GM19455 (cell line): ENCODE results near the gene CAPN14.
"Not testable (repeated sequence)": the region's sequence is repeated elsewhere in the genome, so short reads cannot be mapped to it uniquely, and the experiment has no call there.

Experiments
- ATAC-seq: cut with Tn5 transposase; IDR thresholded peaks from one replicate; pipeline ENCODE4 v1.9.1; 2021; ENCODE audit not compliant: unreplicated experiment

Gene CAPN14

DNA sequence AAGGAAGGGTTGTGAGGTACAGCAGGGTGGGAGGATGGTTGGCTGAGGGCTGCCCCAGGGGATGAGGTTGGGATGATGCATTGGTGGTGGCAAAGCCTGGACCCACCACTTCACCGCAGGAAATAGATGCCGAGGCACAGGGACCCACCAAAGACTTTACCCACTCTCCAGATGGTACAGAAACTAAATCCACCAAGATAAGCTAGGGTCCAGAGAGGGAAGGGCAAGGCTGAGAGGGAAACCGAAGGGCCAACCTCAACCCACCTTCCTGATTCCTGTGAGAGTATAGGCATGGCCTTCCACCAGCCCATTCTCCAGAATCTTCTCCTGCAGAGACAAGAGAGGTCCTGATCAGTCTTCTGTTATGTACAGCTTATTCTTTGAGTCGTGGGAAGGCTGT lies 18.1 kb downstream of the CAPN14 start:
- no peak for ATAC-seq

DNA sequence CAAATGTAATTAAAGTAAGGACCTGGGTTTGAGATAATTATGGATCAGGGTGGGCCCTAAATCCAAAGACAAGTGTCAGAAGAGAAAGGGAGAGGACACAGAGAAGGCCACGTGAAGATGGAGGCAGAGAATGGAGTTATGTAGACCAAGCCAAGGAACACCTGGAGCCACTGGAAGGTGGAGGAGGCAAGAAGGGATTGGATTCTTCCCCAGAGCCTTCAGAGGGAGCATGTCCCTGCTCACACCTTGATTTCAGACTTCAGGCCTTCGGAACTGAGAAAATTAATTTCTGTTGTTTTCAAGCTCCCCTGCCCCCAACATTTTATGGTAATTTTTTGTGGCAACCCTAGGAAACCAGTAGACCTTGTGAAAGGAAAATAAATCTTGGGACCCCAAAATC lies 19.6 kb downstream of the CAPN14 start:
- no peak for ATAC-seq

DNA sequence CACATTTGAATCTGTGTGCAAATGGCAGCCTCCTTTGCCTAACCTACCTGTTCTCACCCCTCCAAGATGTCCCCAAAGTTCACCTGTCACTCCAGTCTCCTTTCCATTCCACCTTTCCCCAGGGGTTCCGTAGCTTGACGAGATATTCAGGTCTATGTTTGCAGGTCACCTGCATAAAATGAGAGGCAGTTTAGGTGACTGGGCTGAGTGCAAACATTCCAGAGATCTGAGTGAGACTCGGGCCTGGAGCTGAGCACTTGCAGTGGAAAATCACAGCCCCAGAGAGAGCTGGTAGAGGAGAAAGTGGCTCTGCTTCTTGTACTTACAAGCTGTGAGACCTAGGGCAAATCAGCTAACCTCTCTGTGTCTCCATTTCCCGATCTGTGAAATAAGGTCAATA lies 20.1 kb downstream of the CAPN14 start:
- ATAC-seq: no peak

DNA sequence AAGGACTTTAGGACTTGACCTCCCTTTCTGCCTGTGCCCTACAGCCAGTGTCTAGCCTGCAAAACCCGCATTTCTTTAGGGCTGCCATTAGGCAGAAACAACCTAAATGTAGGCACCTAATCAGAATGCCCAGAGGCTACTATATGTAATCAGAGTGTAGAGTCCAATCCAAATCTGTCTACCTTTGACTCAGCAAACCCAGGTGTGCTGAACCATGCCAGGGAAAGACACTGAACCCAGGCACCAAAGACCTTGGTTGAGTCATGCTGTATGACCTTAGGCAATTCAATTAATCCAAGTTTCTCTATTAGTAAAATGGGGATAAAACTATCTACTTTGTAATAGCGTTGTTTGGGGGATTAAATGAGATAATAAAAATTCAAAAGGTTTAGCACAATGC lies 20.7 kb downstream of the CAPN14 start:
- ATAC-seq: no peak

DNA sequence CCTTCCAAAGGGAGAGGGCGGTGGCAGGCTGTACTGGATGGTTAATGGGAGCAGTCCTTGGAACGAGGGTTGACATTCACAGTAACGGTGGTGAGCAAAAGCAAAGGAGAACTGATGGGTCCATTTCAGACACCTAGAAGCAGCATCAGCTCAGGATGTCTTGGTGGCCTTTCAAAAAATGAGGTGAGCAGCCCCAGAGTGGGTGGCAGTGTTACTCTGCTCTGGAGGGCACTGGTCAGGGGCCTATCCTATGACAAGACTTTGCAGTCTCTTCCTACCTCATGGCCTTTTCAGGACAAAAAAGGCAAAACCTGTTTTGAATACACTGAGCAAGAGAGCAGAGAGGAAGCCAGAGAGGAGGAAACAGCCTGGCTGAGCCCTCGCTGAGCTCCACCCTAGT lies 23.5 kb downstream of the CAPN14 start:
- no peak for ATAC-seq

DNA sequence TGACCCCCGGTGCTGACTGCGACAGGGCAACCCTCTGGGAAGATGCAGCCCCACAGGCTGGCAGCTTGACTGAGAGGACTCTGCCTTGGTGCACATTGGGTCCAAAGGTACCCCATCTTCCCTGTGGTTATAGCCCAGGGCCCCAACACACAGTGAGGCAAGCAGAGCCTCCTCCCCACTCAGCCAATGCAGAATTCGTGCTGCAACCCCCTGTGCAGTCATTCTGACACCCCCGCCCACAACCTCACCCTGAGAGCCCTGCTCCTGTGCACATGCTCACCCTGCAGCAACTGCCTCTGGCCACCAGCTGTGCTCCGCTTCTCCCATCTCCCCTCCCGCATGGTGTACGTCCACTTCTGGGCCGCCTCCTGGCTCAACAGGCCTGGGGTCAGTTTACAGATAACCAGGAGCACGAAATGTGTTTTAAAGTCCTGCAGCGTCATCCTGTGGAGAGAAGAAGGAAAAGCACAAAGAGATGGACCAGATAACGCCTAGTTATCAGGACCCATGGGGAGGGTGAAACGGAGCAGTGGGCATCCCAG lies 24.4 kb downstream of the CAPN14 start:
- ATAC-seq: no peak

DNA sequence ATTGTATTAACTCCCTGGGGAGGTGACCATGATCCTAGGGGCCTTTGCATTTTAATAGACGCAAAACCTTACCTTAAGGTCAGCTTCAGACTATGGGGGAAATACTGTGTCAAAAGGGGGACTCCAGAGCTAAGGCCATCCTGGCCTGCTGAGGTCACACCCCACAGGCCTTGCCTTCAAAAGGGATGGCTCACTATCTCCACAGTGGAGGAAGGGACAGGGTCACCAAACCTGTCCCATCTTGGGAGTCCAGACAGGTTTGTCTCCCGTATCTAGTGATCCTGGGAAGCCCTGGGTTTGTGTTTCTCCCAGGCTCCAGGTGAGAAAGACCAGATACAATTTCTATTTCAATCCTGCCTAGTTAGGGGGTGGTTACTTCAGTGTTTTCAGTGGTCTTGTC lies 24.9 kb downstream of the CAPN14 start:
- no peak for ATAC-seq

DNA sequence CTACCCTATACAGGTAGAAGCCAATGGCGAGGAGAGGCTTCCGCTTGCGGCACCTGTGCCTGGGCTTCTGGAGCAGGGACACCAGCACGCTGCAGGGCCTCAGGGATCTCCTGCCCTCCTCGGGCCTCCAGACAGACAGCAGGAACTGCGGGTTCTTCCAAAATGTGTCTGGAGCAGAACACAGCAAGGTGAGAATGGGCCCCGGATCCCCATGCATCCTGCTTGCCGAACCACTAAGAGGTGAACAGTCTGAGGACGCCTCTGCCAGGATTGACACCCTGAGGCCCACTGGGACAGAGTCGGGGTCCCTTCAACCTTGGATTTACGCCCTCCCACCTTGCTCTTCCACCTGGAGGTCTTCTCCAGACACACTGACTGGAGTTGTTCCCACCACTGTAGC lies 25.4 kb downstream of the CAPN14 start:
- ATAC-seq: no peak

DNA sequence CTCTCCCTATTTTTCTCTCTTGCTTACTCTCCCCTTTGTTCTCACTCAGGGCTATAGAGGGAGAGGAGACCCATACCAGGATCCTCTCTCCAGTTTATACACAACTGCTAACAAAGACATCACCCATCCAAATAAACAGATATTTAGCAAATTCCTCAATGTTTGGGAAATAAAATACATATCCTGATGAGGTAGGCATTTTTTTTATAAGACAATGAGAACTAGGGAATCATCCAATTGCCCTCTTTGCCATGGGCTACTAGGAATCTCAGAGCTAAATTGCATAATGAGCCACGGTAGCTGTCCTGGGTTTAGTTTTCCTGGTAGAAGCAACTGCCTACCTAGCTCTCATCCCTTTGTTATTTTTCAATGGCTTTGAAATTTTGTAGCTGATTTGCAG lies 27.1 kb downstream of the CAPN14 start:
- no peak for ATAC-seq

DNA sequence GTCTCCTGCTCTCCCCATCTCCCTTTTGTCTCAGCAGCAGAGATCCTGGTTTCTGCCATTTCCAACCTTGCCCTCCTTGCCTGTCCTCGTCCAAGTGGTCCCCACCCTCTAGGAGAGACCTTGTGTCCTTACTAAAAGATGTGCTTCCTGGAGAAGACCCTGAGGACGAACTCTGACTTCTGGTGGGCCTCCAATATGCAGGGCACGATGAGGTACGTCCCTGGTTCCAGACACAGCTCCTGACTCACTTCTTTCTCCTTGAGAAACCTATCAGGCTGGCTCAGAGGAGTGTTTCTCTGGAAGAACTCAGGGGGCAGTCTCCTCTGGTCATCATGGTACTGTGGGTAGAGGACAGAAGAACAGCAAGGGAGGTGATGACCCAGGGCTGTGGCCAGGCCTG lies 28.2 kb downstream of the CAPN14 start:
- ATAC-seq: no peak

DNA sequence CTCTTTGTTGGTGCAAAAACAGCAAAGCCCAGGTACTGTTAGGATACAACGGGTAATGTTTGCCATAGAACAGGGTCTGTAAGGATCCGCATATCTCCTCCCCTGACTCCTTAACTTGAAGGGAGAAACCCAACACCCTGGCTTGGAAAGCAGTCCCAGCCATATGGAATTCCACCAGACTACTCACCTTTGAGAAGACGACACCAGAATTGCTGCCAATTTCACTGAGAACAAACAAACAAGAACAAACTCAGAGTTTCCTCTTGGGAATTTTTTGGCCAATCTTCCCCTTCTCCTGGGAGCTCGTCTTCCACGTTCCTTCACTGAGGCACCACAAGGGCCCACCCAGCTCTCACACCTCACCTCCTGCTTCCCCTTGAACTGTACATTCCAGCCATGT lies 29.2 kb downstream of the CAPN14 start:
- no peak for ATAC-seq

DNA sequence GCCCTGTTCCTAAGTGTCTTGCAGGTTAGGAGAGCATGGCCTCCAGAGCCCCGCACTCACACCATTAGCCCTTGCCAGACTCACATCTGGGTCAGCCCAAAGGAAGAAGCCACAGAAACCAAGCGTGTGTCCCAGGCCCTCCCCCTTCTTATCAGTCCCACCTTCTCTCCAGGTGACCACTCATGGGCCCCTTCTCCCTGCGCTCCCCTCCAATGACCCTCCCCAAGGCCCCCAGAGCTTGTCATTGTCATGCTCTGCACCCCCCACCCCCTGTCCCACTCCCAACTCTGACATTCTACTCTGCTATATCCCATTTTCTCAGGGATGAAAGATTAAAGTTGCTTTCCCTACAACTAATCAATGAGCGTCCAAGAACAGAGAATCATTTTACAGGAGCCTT lies 30.1 kb downstream of the CAPN14 start:
- ATAC-seq: no peak

DNA sequence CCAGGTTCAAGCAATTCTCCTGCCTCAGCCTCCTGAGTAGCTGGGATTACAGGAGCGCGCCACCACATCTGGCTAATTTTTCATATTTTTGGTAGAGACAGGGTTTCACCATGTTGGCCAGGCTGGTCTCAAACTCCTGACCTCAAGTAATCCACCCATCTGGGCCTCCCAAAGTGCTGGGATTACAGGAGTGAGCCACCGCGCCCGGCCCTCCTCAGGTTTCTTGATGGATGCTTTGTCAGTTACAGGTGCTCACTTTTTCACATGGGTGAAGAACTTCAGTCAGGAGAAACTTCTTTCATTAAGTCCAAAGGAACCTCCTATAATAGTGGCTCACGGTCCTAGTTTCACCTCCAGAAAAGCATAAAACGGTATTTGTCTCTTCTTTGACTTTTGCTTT lies 33.3 kb downstream of the CAPN14 start:
- ATAC-seq: not testable (repeated sequence)

DNA sequence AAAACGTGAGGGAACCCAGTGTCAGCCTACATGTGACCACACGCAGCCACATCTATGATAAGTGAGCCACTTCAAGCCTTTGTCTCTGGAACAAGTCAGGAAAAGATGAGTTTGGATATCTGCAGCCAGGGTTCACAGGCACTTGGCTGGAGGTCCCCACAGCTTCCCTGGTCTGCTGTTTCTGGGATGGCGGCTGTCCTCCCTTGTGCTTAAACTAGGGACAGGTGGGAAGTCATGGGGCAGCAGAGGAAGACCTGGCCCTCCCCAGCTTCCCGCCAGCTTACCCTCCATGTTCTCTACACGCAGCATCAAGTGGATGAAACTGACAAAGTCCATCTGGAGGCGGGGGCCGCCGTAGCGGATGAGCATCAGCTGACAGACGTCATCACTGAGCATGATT lies 40.6 kb downstream of the CAPN14 start:
- no peak for ATAC-seq

DNA sequence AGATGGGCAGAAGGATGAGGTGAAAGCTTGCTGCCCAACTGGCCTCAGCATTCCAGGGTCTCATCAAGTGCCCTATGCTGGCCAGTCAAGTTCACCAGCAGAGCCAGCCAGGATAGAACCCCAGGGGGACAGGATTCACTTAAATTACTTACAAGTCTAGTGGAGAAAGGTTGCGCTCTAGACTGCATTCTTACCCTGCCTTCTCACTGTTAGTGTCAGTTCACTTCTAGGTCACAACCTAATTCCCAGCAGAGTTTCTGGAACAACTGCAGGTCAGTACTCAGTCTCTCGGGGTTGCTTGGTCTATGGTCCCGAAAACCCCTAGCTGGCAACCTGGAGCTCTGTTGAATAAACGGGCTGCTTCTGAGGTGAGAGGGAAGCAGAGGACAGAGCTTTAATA lies 46.2 kb downstream of the CAPN14 start:
- ATAC-seq: no peak

DNA sequence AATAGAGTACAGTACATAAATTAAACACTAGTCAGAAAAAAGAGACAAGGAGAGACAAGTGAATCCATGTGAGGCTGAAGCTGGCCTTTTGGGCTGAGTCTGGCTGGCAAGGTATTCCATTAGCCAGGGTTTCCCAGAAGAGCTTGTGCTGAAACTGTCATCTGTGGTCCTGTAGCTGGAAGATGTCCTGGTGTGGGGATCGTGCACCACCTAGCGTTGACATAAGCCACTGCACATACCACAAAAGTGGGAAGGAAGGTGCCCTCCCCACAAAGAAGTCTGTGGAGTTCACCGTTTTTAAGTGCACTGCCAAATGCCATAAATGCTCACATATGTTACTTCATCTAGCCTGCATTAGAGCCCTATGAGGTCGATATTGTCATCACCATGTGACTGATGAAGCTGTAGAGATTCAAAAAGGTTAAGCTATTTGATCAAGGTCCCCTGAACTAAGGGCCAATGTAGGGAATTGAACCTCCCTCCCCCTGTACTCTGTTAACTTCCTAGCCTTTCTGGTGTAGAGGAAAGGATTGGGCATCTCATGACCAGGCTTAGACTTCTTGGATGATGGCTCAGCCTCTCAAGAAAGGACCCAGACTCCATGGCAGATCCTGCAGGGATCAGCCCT lies 47.1 kb downstream of the CAPN14 start:
- peak; percentile 68 for ATAC-seq

DNA sequence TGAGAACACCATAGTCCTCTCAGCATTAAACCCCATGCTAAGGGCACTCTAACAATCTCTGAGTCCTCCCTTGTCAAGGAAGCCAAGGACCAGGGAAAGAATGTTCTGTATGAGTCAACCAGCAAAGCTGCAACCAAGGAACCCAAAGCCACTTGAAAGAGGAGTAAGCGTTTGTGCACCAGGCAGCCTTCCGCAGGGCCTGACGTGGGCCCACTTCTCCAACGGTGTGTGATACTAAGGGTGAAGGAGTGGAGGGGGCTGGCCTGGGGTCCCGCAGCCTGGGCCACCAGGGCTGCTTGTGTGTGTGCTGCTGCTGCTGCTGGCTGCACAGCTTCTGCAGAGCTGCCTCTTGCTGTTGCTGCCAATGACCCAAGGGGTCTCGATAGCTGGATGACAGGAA lies 49.0 kb downstream of the CAPN14 start:
- ATAC-seq: no peak

DNA sequence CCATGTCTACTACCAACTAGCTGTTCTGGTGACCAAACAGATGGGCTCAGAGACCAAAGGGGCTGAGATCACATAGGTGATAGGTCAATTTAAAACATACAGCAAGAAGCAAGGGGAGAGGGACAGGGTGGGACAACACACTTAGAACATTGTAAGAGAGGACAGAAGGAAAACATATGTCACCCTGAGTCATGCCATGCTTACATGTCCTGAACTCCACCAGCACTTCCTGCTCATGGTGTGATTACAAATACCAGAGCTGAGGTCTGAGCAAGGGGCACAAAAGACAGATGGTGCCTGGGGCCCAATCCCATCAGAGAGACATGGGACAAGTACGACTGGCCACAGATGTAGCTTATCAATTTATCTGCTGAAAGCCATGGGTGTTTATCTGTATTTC lies 50.4 kb downstream of the CAPN14 start:
- no peak for ATAC-seq

DNA sequence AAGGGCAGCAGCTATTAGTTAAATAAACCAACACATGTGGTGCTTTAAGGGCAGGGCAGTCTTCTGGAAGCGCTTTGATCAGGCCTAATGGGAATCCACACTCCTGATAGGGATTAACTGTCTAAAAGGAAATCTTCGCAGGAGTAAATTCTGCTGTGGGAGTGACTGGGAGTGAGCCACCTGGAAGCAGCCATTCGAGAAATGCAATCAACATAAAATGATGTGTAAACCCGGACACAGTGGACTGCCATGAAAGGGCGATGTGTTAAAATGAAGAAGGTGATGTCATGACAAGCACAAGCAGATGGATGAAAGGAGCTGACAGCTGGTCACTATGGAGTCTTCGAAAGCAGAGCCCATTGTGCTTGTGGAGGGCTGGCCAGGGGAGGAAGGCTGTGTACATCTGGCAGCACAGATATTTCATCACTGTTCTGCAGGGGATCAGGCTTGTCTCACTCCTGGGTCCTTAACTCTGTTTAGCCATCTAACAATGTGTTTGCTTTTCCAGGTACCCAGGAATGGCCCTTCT lies 54.2 kb downstream of the CAPN14 start:
- no peak for ATAC-seq

DNA sequence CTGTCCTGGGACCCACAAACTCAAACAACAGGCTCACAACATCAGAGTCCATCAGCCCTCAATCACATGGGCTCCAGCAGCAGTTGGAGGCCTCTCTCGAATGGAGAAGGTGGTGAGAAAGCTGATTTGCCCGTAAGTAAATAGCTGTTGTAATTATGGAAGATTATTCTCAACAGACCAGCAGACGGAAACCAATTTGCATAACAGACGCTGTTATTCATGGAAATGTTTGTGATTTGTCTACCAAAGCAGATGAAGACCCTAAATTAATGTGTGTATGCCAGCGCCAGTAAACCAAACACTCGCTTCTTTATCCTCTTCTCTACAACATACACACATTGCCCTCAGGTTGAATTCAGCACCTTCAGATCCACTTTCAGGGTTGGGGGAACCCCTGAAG lies 55.7 kb downstream of the CAPN14 start:
- ATAC-seq: no peak

DNA sequence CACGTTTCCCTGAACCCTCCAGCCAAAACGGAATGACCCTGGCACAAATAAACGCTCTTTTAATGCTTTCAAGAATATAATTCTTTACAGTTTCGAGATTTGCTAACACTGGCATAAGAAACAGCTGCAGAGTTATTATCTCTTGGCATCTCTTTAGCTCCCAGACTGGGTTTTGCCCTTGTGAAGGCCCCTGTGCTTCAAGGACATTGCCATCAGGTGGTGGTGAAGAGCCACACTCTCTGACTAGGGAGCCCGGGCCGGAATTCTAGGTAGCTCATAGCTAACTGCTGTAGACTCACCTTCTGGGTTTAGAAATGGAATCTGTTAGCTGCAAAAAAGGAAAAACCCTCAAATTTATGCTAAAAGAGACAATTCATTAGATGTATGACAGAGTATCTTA lies 65.8 kb downstream of the CAPN14 start:
- no peak for ATAC-seq

DNA sequence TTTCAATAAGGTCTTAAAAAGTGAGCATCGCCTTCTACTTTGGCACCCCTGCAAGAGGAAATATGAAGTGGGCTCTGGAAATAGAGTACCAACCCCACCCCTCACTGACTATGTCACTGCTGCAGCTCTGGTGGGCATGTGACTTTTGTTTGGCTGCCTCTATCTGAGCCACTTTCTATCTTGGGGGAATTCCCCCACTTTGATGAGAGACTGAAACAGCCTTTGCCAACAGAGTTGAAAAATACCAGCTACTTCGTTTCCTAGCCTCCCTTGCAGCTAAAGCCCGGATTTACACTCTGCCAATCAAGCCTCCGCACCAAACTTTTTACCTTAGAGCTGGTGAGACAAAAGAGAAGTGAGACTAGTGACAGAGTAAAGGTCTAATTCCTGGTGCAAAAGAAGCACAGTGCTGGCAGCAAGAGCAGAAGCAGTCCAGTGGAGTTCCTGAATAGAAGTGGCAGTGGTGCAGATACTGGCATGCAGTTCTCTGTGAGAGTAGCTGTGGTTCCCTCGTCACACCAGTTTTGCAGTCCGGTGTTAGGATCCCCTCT lies 67.1 kb downstream of the CAPN14 start:
- ATAC-seq: no peak

DNA sequence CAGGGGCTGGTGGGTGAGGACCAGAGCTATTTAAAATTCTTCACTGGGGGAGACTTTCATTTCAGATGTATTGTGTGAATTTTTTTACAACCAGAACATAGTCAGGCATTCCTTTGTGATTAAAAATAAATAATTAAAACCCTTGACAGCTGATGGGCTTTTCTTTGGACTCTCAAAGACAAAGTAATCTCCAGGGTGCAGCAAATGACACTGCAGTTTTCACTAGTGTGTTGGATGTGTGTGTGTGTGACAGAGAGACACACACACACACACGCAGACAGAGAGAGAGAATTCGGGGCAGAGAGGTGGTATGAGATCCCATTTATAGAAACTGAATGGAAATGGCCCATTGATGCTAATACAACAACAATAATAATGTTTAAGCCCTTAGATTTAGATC lies 68.8 kb downstream of the CAPN14 start:
- no peak for ATAC-seq
